Hepatocyte (in vitro differentiated cells): ENCODE results near the gene BCKDHB. TPM values are rescaled to one million over a fixed set of nuclear protein-coding genes. Genes with fewer than 3 reads are reported as not detected.

Experiments
- DNase-seq: peaks from one replicate; pipeline ENCODE4 v3.0.0-alpha.2; 2016; ENCODE audit warnings: low spot score
- H2AFZ ChIP-seq: fragments of 200-600 bp; sonication (generic); 2 replicates; pipeline ENCODE4 v1.6.0; 2016; ENCODE audit warnings: antibody characterized with exemption, mild to moderate bottlenecking
- H3K27ac ChIP-seq: fragments of 200-600 bp; sonication (generic); 2 replicates; pipeline ENCODE4 v1.5.1; 2016; ENCODE audit warnings: mild to moderate bottlenecking
- H3K27me3 ChIP-seq: fragments of 200-600 bp; sonication (generic); 2 replicates; pipeline ENCODE4 v1.6.1; 2016
- H3K36me3 ChIP-seq: fragments of 200-600 bp; sonication (generic); replicated peaks from 2 replicates; pipeline ENCODE4 v1.5.1; 2016; ENCODE audit warnings: low read depth; ENCODE audit not compliant: insufficient read depth
- H3K4me1 ChIP-seq: fragments of 200-600 bp; sonication (generic); 2 replicates; pipeline ENCODE4 v1.5.1; 2016; ENCODE audit warnings: mild to moderate bottlenecking, moderate library complexity; ENCODE audit not compliant: insufficient read depth
- H3K4me2 ChIP-seq: fragments of 200-600 bp; sonication (generic); 2 replicates; pipeline ENCODE4 v1.6.0; 2016
- H3K4me3 ChIP-seq: fragments of 200-600 bp; sonication (generic); 2 replicates; pipeline ENCODE4 v1.5.1; 2016; ENCODE audit warnings: mild to moderate bottlenecking
- H3K79me2 ChIP-seq: fragments of 200-600 bp; sonication (generic); 2 replicates; pipeline ENCODE4 v1.6.0; 2017; ENCODE audit warnings: mild to moderate bottlenecking
- H3K9me2 ChIP-seq: fragments of 200-600 bp; sonication (generic); replicated peaks from 2 replicates; pipeline ENCODE4 v1.6.0; 2017; ENCODE audit warnings: mild to moderate bottlenecking; ENCODE audit not compliant: insufficient read depth
- H3K9me3 ChIP-seq: fragments of 200-600 bp; sonication (generic); 2 replicates; pipeline ENCODE4 v1.5.1; 2016; ENCODE audit warnings: low read depth, mild to moderate bottlenecking
- H4K20me1 ChIP-seq: fragments of 200-600 bp; sonication (generic); 2 replicates; pipeline ENCODE4 v1.6.0; 2016; ENCODE audit warnings: mild to moderate bottlenecking; ENCODE audit not compliant: insufficient read depth, poor library complexity, severe bottlenecking
- EZH2 ChIP-seq: fragments of 200-600 bp; sonication (generic); IDR thresholded peaks from 2 replicates; pipeline ENCODE4 v1.6.1; 2016; ENCODE audit warnings: antibody characterized with exemption, mild to moderate bottlenecking, borderline replicate concordance
- EZH2phosphoT487 ChIP-seq: fragments of 200-600 bp; sonication (generic); IDR thresholded peaks from one replicate; pipeline ENCODE4 v1.6.1; 2018; ENCODE audit warnings: antibody characterized with exemption, mild to moderate bottlenecking, low read depth, moderate library complexity; ENCODE audit not compliant: unreplicated experiment, severe bottlenecking
- WGBS: methylation state at CpG from one replicate; pipeline ENCODE4 v1.1.6; 2016; ENCODE audit warnings: low lambda C conversion rate; ENCODE audit errors: missing lambda C conversion rate; 5-methylcytosine and 5-hydroxymethylcytosine counted together
- polyA plus RNA-seq: library from polyadenylated mRNA; unstranded; fragments of >200 nt; fragmentation: Nextera tagmentation; extraction: Ambion mirVana; gene quantifications from 2 replicates; pipeline ENCODE4 v1.2.1, GENCODE V29; 2016
- total RNA-seq: library from RNA; depleted of rRNA; stranded (reverse); fragments of >200 nt; gene quantifications from 2 replicates; pipeline ENCODE4 v1.2.3, GENCODE V29; 2014
- TF ChIP-seq, protein P1 (sequence below): fragments of 200-600 bp; sonication (generic); IDR thresholded peaks from 2 replicates; pipeline ENCODE4 v1.5.1; 2016; ENCODE audit warnings: antibody characterized with exemption, mild to moderate bottlenecking; ENCODE audit not compliant: poor library complexity

BCKDHB gene
- total and polyA plus RNA-seq, 2 experiments from 2014 or later, result 28.7 to 32.0 TPM

DNA sequence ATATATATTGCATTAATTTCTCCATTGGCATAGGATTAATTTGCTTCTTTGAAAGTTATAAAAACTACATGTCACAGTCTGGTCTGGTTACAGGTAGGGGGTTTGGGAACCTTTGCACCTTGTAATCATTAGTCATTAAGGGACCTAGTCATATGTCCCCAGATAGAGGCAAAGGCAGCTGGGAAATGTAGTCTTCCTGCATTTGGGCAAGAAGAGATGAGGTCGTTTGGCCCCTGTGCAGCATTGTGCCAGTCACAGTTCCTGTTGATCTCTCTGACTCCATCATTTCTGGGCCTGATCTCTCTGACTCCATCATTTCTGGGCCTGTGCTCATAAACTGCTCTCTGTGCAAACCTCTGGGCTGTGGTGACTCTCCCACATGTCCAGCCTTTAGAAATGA, 73.2 kb downstream of the BCKDHB start:
- TF ChIP-seq EZH2phosphoT487 (no peak), EZH2 (no peak)
- TF ChIP-seq, protein P1, sequence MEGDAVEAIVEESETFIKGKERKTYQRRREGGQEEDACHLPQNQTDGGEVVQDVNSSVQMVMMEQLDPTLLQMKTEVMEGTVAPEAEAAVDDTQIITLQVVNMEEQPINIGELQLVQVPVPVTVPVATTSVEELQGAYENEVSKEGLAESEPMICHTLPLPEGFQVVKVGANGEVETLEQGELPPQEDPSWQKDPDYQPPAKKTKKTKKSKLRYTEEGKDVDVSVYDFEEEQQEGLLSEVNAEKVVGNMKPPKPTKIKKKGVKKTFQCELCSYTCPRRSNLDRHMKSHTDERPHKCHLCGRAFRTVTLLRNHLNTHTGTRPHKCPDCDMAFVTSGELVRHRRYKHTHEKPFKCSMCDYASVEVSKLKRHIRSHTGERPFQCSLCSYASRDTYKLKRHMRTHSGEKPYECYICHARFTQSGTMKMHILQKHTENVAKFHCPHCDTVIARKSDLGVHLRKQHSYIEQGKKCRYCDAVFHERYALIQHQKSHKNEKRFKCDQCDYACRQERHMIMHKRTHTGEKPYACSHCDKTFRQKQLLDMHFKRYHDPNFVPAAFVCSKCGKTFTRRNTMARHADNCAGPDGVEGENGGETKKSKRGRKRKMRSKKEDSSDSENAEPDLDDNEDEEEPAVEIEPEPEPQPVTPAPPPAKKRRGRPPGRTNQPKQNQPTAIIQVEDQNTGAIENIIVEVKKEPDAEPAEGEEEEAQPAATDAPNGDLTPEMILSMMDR, result no peak
- DNase-seq, result no peak
- no peaks in the 10 kb centered on the region for H3K27me3 ChIP-seq
- WGBS, result 67% methylated on average over 1 of the region's 1 CpG
- no peaks in the 10 kb centered on the region for H3K9me2 ChIP-seq
- H3K79me2 ChIP-seq, result no peaks in the 10 kb centered on the region
- H3K27ac ChIP-seq, result no peak overlapping the region
- H3K36me3 ChIP-seq, result no peaks in the 10 kb centered on the region
- H3K9me3 ChIP-seq, result no peaks in the 10 kb centered on the region
- H3K4me2 ChIP-seq, result no peak overlapping the region
- H4K20me1 ChIP-seq, result no peaks in the 10 kb centered on the region
- H3K4me1 ChIP-seq, result no peaks in the 10 kb centered on the region
- H3K4me3 ChIP-seq, result no peak overlapping the region
- H2AFZ ChIP-seq, result no peak overlapping the region

DNA sequence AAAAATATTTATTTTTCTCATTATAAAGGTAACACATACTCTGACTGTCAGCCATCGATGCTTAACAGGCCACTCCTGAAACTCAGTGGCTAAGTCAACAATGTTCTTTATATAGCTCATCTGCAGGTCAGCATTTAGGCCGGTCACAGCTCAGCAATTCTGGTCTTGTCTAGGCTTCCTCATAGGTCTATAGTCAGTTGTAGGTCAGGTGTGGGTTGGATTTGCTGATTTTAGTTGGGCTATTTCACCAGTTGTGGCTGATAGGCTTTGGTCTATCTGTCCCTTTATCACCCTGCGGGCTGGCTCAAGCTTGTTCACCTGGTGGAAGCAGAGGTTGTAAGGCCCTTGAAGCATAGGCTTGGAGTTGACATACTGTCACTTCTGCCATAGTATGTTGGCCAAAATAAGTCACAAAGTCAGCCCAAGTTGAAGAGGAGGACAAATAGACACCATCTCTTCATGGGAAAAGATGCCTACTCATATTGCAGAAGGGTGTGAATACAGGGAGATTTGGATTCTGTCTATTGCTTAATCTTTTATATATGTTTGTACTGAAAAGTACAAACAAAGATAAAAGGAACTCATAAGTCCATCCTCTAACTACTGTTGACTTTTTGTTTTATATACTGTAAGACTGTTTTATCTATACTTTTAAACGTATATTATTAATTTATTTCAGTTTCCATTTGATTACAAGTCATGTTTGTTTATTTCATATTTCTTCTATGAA, 75.0 kb downstream of the BCKDHB start:
- Histone ChIP-seq H3K27ac (no peak overlapping the region), H4K20me1 (no peaks in the 10 kb centered on the region), H3K4me2 (no peak overlapping the region), H3K9me3 (no peaks in the 10 kb centered on the region), H2AFZ (no peak overlapping the region), H3K4me1 (no peaks in the 10 kb centered on the region), H3K9me2 (no peaks in the 10 kb centered on the region), H3K4me3 (no peak overlapping the region), H3K27me3 (no peaks in the 10 kb centered on the region), H3K36me3 (no peaks in the 10 kb centered on the region), H3K79me2 (no peaks in the 10 kb centered on the region)
- WGBS, result 76% methylated on average over 4 of the region's 4 CpGs
- DNase-seq, result no peak
- no peak for TF ChIP-seq EZH2phosphoT487
- TF ChIP-seq, protein P1, result no peak
- TF ChIP-seq EZH2, result no peak

DNA sequence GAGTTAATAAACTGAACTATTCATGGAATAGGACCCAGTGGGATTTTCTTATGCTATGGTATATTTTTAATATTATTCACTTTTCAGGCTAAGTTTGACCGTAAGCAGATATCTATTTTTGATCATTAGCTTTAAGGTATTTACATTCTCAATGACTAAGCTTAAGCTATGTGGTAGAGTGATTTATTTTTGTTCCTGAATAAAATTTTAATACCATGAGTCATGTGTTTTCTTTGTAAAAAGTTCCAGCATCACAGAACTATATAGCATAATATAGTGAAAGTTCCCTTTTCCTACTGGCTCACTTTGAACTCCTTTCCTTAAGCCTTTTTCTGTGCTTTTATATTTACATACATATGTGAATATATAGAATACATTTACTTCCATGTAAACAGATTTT, 75.8 kb downstream of the BCKDHB start:
- Histone ChIP-seq H2AFZ (no peak overlapping the region), H3K4me2 (no peak overlapping the region), H3K27me3 (no peaks in the 10 kb centered on the region), H3K9me3 (no peaks in the 10 kb centered on the region), H3K9me2 (no peaks in the 10 kb centered on the region), H4K20me1 (no peaks in the 10 kb centered on the region), H3K79me2 (no peaks in the 10 kb centered on the region), H3K36me3 (no peaks in the 10 kb centered on the region), H3K4me3 (no peak overlapping the region), H3K27ac (no peak overlapping the region), H3K4me1 (no peaks in the 10 kb centered on the region)
- TF ChIP-seq EZH2phosphoT487 (no peak), EZH2 (no peak)
- TF ChIP-seq, protein P1, result no peak
- WGBS, result 88% methylated on average over 1 of the region's 1 CpG
- DNase-seq, result no peak
